MV-4-11 (cell line): ENCODE measurements around the gene PEX6.
"Not testable (repeated sequence)": the region's sequence is repeated elsewhere in the genome, so short reads cannot be mapped to it uniquely, and the experiment has no call there.

Source experiments
- DNase-seq: peaks from one replicate; lab custom pipeline; 2025; lab: John Stamatoyannopoulos, UW

Gene PEX6

DNA sequence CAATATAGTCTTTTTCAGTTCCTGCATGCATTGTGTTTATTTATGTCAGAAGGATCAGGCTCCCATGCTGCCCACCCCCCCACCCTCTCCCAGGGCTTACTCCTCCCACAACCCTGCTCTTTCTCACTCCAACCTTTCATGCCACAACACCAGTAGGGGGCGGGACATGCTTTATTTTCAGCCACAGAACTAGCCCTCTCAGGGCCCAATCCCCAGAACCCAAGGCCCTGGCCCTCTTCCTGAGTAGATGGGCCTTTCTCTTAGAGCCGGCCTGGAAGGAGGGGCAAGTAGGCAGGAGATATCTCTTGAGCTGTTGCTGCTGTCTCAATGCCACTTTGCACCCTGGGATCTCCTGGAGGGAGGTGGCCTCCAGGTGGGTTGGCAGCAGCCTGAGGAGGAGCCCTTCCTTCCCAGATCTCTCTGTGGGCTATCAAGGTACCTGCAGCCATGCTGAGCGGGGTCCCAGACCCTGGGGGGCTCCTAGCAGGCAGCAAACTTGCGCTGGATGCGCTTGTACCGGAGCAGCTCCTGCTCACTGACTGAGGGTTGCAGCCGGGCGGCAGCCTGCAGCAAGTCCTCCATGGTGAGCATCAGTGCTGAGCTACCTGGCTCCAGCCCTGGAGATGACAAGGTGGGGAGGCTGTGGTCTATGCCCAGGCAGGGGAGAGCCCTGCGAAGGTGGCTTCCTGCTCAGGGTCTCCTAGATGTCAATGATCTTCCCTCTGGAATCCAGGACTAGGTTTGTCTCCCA is 15.0 kb downstream of the PEX6 start:
- peak; percentile 28 for DNase-seq

GRCh38 chr6:42963179-42963854 is 15.7 kb downstream of the PEX6 start:
- no peak for DNase-seq

DNA sequence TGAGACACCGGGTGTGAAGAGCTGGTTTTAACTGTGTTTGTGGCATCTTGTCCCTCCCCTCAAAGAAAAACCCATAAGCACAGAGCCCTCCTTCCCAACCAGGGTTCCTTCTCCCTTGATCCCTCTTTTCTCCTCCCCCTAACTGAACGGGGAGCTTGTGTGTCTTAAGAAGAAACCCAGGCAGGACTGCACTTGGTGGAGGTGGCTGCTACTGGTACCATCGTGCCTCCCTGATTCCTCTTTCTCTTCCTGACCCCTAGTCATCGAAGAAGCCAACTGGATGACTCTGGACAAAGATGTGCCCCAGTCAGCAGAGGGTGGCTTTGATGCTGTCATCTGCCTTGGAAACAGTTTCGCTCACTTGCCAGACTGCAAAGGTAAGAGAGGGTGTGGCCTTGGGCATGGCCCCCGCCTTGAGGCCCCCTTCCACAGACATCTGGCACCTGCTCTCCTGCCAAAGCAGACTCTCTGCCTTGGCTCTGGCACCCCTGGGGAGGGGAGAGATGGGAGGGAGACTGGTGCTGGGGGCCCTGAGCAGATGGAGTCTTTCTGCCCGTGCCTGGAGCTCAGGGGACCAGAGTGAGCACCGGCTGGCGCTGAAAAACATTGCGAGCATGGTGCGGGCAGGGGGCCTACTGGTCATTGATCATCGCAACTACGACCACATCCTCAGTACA is 16.3 kb downstream of the PEX6 start:
- DNase-seq = no peak

DNA sequence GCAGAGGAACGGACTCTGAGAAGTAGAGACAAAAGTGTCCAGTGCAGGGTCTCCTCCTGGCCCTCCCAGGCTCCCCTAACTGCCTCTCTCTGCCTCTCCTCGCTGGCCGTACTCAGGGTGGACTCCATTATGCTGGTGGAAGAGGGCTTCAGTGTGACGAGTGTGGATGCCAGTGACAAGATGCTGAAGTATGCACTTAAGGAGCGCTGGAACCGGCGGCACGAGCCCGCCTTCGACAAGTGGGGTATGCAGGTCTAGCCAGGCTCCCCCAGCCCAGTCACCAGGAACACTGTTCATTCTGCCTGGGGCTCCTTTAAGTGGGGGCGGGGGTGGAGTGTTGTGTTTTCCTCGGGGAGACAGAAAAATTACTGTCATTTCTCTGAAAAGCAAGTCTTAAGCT is 16.9 kb downstream of the PEX6 start:
- DNase-seq = no peak

DNA sequence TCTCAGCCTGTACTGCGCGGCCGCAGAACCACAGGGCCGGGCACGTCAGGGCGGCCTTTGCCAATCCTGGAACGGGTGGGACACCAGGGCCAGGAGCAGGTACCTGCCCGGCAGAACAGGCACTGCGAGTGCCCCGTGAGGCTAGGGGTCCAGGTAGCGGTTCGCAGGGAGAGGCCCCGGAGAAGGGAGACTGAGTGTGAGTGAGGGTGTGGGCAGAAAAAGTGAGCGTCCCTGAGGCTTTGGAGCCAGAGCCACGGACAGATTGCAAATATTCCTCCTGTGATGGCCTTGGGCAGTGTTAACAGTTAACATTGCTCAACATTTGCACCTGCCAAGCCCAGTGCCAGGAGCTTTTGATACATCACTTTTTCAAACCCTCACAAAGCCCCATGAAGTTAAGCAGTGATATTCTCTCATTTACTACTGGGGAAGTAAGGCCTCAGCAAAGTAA is 17.9 kb downstream of the PEX6 start:
- no peak for DNase-seq

- no peak for DNase-seq
Observed at GRCh38 chr6:42960243-42961019, 18.6 kb downstream of the PEX6 start, which contains the start of gene GNMT. GNMT (plus strand) TSS chr6:42960754; CDS start chr6:42960768, 14 bp downstream.

- no peak for DNase-seq
Observed at GRCh38 chr6:42959917-42960242, 19.1 kb downstream of the PEX6 start.

DNA sequence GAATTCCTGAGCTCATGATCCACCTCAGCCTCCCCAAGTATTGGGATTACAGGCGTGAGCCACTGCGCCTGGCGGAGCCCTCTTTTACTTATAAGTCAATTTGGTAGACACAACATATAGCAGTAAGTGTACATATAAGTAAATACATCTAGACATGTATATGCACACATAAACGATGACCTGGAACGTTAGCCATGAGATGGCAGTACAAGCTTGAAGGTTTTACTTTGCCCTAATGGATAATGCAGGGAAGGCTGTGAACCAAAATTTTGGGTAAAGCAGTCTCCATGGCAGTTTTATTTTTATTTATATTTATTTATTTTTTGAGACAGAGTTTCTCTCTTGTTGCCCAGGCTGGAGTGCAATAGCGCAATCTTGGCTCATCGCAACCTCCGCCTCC is 20.9 kb downstream of the PEX6 start:
- no peak for DNase-seq

DNA sequence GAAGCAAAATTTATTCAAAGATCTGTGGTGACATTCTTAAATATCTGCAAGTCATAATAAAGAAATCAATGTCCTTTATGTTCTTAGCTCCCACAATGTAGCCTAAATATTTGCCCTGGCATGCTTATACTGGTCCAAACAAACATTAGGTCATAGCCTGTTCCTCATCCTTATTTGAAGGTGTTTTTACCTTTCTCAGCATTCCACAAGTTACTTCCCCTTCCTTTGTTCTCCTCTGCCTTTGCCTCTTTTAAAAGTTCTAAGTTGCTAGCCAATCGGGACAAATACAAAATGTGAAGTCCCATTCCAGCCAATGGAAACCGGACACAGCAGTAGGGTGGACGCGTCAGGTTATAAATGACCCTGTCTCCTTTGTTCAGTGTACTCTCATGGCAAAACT is 24.6 kb downstream of the PEX6 start:
- DNase-seq = not testable (repeated sequence)

DNA sequence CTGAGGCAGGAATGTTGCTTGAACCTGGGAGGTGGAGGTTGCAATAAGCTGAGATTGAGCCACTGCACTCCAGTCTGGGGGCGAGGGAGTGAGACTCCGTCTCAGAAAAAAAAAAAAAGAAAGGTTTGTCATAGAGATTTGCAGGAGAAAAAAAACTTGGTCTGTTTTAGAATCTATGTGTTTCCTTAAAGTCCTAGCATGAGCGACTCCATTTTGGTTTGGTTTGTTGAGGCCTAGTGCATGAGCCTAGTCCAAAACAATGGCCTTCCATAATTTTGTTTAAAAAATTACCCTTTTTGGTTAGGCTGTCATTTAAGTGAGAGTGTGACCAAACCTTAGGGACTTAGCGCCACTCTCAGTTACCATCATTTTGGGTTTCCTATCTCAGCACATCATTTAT is 26.6 kb downstream of the PEX6 start:
- DNase-seq = no peak

DNA sequence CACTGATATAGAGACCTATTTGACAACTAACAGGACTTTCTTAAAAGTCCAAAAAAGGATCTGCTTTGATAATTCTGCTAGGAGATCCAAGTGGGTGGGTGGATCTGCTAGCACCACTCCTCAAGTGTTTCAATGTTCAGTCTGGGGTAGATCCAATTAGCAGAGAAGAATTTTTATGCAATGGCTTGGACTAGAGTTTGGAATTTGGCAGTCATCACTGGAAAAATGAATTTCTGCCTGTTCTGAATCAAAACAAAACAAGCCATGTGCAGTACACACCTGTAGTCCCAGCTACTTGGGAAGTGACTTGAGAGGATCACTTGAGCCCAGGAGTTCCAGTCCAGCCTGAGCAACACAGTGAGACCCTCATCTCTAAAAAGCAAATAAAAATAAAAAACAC is 31.0 kb downstream of the PEX6 start:
- DNase-seq = no peak

GRCh38 chr6:42942444-42942843 is 36.5 kb downstream of the PEX6 start:
- DNase-seq = no peak

DNA sequence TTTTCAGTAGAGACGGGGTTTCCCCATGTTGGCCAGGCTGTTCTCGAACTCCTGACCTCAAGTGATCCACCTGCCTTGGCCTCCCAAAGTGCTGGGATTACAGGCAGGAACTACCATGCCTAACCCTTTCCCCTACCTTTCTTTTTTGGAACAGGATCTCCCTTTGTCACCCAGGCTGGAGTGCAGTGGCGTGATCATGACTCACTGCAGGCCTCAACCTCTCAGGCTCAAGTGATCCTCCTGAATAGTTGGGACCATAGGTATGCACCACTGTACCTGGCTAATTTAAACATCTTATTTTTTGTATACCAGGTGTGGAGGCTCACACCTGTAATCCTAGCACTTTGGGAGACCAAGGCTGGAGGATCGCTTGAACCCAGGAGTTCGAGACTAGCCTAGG is 37.6 kb downstream of the PEX6 start:
- not testable (repeated sequence) for DNase-seq

- no peak for DNase-seq
Observed at GRCh38 chr6:42940493-42941045, 38.4 kb downstream of the PEX6 start.

- no peak for DNase-seq
Observed at GRCh38 chr6:42939810-42940167, 39.2 kb downstream of the PEX6 start.

DNA sequence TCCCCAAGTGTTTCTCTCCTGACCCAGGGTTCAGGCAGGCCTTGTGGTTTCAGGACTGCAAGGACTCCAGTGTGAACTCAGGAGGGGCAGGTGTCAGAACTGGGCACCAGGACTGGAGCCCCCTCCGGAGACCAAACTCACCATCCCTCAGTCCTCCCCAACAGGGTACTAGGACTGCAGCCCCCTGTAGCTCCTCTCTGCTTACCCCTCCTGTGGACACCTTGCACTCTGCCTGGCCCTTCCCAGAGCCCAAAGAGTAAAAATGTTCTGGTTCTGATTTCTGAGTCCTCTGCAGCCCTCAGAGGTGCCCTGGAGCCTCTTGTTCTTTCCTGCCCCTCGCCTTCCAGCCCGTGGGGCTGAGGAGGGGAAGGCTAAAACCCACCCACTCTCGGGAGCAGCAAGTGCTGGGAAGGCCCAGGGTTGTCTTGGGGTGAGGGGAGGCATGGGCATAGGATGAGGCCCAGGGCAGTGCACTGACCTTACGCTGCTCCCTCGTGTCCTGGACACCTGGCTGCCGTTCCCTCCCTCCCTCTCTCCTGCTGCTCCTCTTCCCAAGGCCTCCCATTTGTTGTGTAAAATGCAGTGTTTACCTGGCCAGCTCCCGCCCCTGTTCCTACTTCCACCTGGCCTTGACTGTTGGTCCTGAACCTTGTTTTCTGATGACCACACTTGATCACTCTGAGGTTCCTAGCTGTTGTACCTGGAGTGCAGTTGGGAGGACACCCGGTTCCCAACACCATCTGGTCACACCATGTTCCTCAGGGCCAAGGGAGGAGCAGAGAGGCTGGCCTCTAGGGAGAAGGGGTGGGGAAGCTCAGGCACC is 39.8 kb downstream of the PEX6 start:
- no peak for DNase-seq

DNA sequence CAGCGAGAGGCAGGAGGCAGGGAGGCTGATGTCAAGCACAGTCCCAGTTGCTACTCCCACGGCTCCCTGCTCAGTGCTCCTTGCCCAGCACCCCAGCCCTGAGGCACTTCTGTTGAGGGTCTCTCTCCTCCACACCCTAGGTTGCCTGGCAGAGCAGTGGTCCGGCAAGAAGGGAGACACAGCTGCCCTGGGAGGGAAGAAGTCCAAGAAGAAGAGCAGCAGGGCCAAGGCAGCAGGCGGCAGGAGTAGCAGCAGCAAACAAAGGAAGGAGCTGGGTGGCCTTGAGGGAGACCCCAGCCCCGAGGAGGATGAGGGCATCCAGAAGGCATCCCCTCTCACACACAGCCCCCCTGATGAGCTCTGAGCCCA is 40.6 kb downstream of the PEX6 start:
- DNase-seq = no peak

DNA sequence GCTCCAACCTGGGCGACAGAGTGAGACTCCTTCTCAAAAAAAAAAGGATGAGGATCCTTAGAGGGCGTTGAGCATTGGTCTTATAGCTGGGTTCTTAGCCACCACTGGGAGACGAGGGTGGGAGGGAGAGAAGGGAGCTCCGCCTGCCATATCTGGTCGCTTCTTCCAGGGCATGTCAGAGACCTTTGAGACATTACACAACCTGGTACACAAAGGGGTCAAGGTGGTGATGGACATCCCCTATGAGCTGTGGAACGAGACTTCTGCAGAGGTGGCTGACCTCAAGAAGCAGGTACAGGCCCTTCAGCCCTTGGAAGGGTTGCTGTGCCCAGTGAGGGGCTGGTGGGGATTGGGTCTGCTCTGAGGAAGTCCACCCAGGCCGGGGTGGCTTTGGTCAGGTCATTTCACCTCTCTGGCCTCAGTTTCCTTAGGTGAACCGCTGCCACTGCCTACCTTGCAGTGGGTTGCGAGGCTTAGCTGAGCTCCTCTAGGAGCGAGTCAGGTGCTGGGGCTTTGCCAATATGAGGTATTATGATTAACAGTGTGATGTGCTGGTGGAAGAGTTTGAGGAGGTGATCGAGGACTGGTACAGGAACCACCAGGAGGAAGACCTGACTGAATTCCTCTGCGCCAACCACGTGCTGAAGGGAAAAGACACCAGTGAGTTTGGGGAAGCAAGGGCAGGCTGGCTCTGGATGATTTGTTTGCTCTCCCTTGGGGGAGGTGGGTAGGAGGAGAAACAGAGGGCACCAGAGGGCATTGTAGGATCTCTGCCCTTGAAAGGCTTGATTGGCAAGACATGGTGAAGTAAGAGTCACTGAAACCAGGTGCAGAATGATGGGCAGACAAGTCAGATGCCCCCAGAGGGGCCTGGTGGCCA is 41.2 kb downstream of the PEX6 start:
- DNase-seq = no peak

DNA sequence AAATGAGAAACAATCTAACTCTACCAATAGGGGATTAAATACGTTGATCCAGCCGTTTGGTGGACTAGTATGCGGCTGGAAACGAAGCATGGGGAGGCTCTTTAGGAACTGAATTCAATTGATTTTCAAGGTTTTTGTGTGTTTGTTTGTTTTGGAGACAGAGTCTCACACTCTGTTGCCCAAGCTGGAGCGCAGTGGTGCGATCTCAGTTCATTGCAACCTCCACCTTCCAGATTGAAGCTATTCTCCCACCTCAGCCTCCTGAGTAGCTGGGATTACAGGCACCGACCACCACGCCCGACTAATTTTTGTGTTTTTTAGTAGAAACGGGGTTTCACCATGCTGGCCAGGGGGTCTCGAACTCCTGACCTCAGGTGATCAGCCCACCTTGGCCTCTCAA is 42.6 kb downstream of the PEX6 start:
- no peak for DNase-seq

GRCh38 chr6:42935322-42935721 is 43.7 kb downstream of the PEX6 start:
- peak; percentile 94 for DNase-seq
